GM19455 (cell line): ENCODE results near the gene MKRN2OS.
"Not testable (repeated sequence)": the region's sequence is repeated elsewhere in the genome, so short reads cannot be mapped to it uniquely, and the experiment has no call there.

Source experiments
- ATAC-seq: cut with Tn5 transposase; IDR thresholded peaks from one replicate; pipeline ENCODE4 v1.9.1; 2021; ENCODE audit not compliant: unreplicated experiment

The MKRN2OS gene

GRCh38 chr3:12562451-12562850, 17.2 kb upstream of the MKRN2OS start:
- no peak for ATAC-seq

- no peak for ATAC-seq
Observed at GRCh38 chr3:12561397-12561796, 16.1 kb upstream of the MKRN2OS start.

- ATAC-seq, result no peak
Observed at GRCh38 chr3:12560505-12561190, 15.3 kb upstream of the MKRN2OS start.

GRCh38 chr3:12559520-12559919, 14.2 kb upstream of the MKRN2OS start:
- ATAC-seq, result no peak

GRCh38 chr3:12558706-12559105, 13.4 kb upstream of the MKRN2OS start:
- no peak for ATAC-seq

- ATAC-seq, result no peak
Observed at GRCh38 chr3:12557473-12558100, 12.3 kb upstream of the MKRN2OS start.

GRCh38 chr3:12556690-12557472, 11.6 kb upstream of the MKRN2OS start, which contains the start of gene MKRN2:
Gene MKRN2 (plus strand): TSS chr3:12557087. CDS start chr3:12557151, 64 bp downstream.
- peak; percentile 77 for ATAC-seq

- peak; percentile 4 for ATAC-seq
Observed at GRCh38 chr3:12556314-12556689, 11.0 kb upstream of the MKRN2OS start.

- no peak for ATAC-seq
Observed at GRCh38 chr3:12553921-12554391, 8.7 kb upstream of the MKRN2OS start.

GRCh38 chr3:12549971-12550760, 4.9 kb upstream of the MKRN2OS start:
- no peak for ATAC-seq

- ATAC-seq, result no peak
Observed at GRCh38 chr3:12544652-12545472, 437 bp downstream of the MKRN2OS start.

GRCh38 chr3:12543497-12543896, 1.8 kb downstream of the MKRN2OS start:
- ATAC-seq, result not testable (repeated sequence)

GRCh38 chr3:12541625-12542024, 3.7 kb downstream of the MKRN2OS start:
- no peak for ATAC-seq

- no peak for ATAC-seq
Observed at GRCh38 chr3:12536423-12536822, 8.9 kb downstream of the MKRN2OS start.

GRCh38 chr3:12532182-12532581, 13.1 kb downstream of the MKRN2OS start:
- no peak for ATAC-seq

- ATAC-seq, result no peak
Observed at GRCh38 chr3:12527757-12528143, 17.5 kb downstream of the MKRN2OS start.

GRCh38 chr3:12522721-12523120, 22.6 kb downstream of the MKRN2OS start:
- no peak for ATAC-seq

GRCh38 chr3:12521010-12521409, 24.3 kb downstream of the MKRN2OS start:
- no peak for ATAC-seq

GRCh38 chr3:12518261-12519028, 26.9 kb downstream of the MKRN2OS start:
- ATAC-seq, result no peak
